ENCODE data around the gene PHTF1.
A peak's percentile ranks its signal among the peaks of the same experiment; 100 is the strongest.
"Not testable (repeated sequence)": the region's sequence is repeated elsewhere in the genome, so short reads cannot be mapped to it uniquely, and the experiment has no call there.

The PHTF1 gene

DNA sequence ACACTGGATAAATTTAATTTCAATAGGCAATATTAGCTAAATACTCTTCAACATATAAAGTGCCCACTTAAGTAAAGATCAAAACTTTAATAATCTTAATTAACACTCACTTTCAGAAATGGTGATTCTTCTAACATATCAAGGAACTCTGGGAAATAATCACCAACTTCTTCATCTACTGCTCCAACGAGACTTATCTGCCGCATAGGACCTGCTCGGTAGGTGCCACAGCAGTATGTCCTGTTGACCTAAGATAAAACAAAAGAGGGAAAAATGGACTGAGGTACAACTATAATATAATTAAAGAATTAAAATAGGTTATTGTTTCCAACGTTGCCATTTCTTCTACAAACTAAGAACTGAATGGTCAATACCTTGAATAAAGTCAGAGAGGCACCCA, 18.3 kb upstream of the PHTF1 start:
- DNase-seq (ENCODE audit: low spot score), result no peak

DNA sequence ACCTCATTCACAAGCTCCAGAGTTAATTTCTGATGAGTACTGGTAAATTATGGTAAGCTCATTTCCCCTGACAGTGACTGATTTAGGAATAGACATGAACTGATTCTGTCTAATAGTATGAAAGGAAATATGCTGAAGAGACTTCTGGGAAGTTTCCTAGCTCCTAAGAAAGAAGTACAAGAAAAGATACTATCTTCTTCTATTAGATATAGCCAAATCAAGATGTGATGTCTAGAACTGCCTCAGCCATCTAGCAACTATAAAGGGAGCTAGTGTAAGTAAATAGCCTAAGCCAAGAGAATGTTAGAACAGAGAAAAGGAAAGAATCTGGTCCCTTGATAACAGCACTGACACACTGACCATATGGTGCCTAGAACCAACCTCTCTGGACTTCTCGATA, 10.7 kb upstream of the PHTF1 start:
- no peak for DNase-seq (ENCODE audit: low spot score)

DNA sequence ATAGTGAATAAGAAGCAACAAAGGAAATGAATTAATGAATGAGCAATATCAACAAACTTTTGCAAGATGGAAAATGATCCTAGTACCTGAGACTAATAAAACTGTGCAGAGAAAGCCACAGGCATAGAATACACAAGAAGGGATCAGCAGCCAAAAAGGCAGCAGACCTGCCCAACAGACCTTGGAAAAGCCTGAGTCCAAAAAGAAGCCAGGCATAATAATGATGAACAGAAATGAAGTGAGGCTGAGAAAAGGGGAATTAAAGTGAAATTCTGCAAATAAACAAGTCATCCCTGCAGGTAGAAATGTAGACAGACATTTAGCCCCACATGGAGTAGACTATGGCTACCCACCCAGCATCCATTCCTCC, 10.3 kb upstream of the PHTF1 start:
- no peak for DNase-seq (ENCODE audit: low spot score)

DNA sequence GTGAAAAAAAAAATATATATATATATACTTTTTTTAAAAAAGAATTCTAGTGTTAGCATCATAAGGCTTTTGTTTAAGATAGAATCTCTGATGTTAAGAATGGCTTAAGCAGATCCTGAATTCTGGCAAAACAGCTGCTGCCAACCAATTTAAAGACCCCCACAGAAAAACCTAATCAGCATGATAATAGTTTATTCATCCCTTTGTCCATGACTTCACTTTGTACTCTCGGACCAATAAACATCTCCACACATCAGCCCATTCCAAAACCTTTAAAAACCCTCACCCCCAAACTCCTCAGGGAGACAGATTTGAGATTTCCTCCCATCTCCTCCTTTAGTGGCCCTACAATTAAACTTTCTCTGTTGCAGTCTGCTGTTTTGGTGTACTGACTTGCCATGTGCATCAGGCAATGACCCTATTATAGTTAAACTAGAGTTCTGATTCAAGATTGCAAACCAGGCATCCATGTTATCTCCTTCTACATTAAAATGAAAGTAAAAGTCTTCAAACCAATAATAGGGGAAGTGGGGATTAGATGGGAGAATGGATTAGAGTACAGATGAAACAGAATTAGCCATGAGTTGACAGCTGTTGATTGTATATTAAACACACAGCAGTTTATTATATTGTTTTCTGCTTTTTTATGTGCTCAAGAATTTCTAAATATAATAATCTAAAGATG, 9.8 kb upstream of the PHTF1 start:
- no peak for DNase-seq (ENCODE audit: low spot score)

DNA sequence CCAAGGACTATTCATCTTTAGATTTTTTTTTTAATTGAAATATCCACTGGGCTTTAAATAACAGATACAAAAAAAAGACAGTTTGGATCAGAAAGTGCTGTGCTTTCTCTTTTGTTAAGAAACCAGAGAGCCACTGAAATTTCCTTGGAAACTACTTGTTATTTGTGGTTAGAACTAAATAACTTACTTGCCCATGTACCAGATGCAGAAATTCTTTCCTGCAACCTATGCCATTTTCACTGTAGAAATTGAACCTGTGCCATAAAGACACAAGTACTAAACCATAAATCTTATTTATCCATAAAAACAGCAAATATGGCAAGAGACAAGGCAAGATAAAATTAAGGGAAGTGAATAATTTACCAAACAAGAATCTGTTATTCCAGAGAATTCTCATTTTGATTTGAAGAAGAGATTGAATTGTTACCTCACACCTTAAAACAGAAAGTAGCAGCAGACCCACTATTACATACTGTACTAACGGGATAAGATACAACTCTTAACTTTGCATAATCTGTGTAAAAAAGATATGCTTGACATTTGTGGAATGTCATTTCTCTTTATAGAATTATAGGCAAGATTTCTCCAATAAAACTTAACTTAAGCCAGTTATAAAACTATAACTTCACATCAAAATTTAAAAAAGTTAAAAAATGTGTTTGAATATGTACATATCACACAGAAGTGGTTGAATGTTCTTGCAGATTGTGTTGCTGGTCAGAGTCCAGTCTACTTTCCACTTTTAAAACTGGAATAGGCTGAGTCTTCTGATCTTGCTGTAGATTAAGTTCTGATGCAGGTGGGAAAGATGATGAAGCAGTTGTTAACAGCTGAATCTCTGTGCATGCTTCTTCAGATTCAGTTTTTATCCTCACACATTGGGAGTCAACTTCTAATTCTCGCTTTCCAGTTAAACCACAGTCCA, 6.3 kb upstream of the PHTF1 start:
- no peak for DNase-seq (ENCODE audit: low spot score)

DNA sequence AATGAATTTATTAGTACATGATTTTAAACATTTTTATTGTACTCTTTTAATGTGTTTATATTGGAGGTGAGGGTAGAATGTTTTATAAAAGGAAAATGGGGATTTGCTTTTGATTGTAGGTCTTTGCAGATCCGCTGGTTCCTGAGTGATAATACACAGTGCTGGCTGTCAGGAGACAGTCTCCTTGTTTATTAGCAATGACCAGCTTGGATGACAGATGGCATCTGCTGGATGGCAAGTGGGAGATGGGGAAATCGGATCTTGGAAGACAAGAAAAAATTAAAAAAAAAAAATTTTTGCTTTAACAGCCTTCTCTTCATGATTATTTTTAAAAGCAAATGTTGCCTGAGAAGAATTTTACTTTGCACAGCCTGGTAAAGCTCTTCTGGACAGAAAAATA, 4.4 kb upstream of the PHTF1 start:
- DNase-seq (ENCODE audit: low spot score), result no peak

DNA sequence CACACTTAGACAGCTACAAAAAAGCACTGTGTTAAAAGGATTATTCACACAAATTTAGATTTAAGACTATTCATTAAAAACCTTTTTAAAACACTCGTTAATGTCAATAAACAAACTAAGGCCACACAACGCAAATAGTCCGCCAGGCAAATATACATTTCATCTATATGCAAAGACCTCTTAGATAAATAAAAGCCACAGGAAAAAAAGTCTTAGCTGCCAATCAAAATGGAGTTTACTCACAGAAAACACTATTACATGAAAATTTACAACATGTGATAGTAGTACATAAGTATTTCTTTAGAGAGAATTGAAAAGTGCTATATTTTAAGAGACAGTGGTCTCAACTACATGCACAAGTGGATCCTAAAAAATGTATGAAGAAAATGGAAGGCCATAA, 2.7 kb upstream of the PHTF1 start:
- DNase-seq (ENCODE audit: low spot score), result no peak

DNA sequence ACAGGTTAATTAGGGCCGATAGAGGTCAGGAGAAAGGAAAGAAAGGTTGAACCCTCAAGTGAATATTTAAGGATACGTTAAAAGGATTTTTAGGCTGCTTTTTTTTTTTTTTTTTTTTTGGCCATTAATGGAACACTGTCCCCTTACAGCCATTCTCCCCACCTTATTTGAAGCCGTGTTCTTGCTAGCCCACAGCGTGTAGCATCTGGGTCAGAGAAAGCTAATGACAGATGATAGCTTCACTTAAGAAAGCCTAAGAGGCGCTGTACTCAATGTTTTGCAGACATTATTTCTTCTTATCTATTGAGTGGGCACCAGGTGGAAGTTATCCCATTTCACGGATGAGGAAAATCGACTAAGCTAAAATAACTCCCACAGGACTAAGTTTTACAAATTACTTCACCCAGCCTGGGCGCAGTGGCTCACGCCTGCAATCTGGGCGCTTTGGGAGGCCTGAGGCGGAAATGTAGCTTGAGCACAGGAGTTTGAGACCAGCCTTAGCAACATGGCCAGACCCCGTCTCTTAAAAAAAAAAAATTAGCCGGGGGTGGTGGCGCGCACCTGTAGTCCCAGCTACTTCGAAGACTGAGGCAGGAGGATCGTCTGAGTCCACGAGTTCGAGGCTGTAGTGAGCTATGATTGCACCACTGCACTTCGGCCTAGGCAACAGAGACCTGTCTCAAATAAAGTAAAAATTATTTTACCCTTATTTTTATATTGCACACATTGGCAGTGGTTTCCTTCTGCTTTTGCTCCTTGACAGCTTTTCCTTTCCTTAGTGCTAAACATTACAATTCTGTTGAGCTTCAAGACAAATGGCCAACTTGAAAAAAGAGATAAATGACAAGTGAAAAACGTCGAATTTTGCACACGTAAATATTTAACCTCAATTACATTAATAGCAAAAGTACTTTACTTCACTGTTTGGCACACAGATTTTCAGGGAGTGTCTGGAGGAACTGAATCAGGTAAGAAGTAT, 1.1 kb upstream of the PHTF1 start:
- DNase-seq (ENCODE audit: low spot score), result peak; percentile 32

DNA sequence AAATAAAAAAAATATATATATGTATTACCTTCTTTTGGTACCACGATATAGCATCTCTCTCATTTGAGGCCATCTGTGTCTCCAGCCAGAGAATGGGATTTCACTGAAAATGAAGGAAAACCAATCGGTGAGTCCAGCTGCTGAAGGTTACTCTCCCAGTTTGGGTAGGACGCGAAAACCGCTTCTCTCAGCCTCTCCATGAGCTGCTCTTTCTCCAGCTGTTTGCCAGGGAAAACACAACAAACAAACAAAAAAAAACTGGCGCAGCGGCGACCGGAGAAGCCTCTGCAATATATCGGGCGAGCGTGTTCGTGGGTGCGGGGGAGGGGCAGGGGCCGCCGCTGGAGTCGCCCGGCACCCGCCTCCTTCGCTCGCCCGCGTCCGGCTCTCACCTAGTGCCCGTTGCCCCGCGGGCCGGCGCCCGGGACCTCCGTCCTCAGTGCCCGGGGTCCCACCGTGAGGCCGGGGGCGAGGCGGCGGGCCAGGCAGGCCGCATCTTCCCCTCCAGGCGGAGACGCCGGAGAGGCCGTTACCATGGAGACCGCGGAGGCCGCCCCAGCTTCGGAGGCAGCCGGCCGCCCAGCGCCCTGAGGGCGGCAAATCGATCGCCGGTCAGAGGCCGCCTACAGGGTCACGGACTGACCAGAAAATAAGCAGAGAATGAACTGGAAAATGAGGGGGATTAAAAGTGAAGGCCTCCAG, 504 bp downstream of the PHTF1 start:
- DNase-seq (ENCODE audit: low spot score), result peak; percentile 73

DNA sequence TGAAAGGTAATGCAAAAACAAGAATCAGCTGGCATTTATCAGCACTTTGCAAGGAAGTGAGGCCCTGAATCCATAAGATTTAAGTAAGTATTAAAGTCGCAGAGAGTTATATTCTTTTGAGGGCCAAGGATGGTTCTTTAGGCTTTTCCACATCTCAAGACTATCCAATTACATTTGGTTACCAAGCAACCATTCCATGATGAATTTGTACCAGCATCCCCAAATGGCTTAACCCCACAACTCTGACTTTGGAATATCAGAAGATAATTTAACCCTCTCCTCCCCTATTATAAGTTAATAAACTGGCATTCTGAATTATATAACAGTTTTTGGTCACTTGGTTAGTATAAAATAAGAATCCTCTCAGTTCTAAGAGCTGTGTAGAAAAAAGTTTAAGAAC, 2.8 kb downstream of the PHTF1 start:
- no peak for DNase-seq (ENCODE audit: low spot score)

DNA sequence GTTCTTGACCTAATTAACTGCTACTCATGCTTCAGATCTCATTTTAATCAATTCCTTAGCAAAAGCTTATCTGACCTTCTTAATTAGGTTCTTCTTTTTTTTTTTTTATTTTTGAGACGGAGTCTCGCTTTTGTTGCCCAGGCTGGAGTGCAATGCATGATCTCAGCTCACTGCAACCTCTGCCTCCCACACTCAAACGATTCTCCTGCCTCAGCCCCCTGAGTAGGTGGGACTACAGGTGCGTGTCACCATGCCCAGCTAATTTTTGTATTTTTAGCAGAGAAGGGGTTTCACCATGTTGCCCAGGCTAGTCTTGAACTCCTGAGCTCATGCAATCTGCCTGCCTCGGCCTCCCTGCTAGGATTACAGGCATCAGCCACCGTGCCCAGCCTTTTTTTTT, 6.0 kb downstream of the PHTF1 start:
- not testable (repeated sequence) for DNase-seq (ENCODE audit: low spot score)

DNA sequence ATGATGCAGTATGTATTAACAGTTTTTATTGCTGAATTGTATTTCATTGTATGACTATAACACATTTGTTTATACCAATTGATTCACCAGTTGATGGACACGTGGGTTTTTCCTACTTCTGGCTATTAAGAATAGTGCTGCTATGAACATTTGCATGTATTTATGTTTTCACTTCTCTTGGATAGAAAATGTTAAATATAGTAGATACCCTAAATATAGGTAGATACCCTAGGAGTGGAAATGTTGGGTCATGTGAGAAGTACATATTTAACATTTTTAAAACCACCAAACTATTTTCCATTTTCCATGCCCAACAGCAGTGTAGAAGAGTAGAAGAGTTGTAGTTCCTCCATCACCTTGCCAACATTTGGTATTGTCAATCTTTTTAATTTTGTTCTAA, 7.8 kb downstream of the PHTF1 start:
- DNase-seq (ENCODE audit: low spot score), result no peak

DNA sequence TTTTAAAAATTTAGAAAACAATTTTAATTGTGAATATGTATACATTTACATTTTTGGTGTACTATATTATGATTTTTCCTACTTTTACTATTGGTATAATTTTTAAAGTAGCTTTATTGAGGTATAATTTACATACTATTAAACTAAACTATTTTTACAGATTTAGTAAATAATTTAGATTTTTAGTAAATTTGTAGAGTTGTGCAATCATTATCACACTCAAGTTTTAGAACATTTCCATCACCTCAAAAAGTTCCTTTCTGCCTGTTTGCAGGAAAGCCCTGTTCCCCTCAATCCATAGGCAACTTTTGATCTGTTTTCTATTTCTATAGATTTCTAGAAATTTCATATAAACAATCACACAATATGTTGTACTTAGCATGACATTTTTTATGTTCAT, 8.2 kb downstream of the PHTF1 start:
- no peak for DNase-seq (ENCODE audit: low spot score)

DNA sequence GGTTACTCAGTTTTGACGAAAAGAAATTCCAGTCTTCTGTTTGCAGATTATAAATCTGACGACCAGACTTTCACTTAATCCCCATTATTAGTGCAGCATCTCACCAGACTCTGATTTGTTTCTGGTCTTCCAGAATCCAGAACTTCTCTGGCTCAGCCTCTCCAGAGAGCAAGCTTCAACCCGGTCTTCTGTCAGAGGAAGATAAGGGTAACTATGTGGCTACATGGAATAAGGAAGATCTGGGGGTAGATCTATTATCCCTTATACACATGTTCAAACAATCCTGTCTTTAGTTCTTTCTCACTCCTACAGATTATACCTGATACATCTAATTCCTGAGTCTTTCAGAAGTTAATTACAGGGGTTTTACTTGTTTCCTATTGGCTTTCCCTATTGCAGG, 9.9 kb downstream of the PHTF1 start:
- no peak for DNase-seq (ENCODE audit: low spot score)

DNA sequence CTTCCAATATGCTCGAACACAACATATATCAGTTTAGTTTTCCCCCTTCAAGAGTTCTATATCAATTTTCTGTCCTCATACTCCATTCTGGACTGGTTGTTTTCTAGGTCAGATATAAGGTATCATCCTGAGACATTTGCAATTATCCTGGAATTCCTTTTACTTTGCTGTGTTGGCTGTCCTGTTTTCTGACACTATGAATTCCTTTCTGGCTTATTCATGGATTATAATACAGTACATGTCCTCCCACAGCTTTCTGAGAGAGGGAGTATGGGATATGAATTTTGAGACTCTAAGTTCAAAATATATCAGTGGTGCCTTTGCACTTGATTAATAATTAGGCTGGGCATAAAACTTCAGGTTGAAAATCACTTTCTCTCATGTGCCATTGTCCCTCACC, 11.9 kb downstream of the PHTF1 start:
- DNase-seq (ENCODE audit: low spot score), result no peak

DNA sequence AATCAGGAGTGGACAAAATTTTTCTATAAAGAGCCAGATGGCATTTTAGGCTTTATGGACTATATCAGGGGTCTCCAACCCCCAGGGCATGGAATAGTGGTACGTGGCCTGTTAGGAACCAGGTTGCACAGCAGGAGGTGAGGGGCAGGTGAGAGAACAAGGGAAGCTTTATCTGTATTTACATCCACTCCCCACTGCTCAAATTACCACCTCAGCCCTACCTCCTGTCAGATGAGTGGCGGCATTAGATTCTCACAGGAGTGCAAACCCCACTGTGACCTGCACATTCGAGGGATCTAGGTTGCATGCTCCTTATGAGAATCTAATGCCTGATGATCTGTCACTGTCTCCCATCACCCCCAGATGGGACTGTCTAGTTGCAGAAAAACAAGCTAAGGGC, 13.9 kb downstream of the PHTF1 start:
- DNase-seq (ENCODE audit: low spot score), result no peak

DNA sequence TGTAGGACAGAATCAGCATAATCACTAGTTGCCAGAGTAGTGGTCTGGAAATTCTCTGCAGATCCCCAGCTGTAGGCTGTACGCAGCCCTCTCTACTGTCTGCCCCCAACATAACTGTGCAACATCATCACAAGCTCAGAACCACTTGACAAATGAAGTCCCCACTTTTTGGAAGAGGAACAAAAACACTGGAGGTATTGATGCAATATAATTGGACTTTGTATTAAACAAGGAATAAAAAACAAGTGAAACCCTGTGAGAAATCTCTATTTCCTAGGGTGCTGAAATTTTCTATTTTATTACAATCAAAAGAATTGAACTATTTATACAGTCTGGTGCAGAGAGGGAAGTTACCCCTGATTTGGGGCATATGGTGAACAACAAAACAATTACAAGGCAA, 15.2 kb downstream of the PHTF1 start:
- DNase-seq (ENCODE audit: low spot score), result no peak

DNA sequence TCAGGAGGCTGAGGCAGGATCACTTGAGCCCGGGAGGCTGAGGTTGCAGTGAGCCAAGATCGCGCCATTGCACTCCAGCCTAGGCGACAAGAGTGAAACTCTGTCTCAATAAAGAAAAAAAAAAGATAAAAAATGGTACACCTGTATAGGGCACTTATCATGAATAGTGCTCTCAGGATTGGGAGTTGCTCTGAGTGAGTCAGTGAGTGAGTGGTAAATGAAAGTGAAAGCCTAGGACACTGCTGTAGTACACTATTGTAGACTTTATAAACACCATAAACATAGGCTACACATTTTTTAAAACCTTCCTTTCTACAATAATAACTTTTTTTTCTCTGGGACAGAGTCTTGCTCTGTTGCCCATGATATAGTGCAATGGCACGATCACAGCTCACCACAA, 16.8 kb downstream of the PHTF1 start:
- DNase-seq (ENCODE audit: low spot score), result no peak

DNA sequence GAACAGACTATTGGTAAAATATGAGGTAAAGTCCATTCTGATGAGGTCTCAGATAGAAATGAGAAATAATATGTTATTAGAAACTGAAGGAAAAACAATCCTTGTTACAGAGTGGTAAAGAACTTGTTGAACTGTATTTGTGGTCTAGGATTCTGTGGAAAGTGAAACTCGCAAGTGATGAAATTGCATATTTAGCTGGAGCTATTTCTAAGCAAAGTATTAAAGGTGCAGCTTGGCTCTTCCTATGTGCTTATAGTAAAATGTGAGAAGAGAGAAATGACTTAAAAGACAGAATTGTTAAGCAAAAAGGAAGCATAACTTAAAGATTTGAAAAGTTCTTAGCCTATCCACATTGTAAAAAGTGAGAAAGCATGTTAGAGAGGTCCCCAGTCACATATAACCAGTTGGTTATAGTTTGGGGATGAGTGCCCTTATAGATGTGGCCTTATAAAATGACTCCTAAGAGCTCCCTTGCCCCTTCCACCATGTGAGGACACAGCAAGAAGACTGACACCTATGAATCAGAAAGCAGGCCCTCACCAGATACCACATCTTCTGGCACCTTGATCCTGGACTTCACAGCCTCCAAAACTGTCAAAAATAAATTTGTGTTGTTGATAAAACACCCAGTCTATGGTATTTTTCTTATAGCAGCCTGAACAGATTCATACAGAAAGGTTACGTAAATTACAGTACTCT, 24.8 kb downstream of the PHTF1 start:
- DNase-seq (ENCODE audit: low spot score), result no peak

DNA sequence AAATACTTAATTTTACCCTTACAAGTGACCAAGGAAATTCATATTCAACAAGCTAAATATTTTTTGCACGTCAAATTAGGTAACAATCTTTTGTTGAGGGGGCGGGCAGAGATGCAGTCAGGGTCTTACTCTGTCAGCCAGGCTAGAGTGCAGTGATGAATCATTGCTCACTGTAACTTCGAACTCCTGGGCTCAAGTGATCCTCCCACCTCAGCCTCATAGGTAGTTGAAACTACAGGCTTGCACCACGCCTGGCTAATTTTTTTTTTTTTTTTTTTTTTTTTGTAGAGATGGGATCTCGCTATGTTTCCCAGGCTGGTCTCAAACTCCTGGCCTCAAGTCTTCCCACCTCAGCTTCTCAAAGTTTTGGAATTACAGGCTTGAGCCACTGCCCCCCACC, 26.5 kb downstream of the PHTF1 start:
- no peak for DNase-seq (ENCODE audit: low spot score)

DNA sequence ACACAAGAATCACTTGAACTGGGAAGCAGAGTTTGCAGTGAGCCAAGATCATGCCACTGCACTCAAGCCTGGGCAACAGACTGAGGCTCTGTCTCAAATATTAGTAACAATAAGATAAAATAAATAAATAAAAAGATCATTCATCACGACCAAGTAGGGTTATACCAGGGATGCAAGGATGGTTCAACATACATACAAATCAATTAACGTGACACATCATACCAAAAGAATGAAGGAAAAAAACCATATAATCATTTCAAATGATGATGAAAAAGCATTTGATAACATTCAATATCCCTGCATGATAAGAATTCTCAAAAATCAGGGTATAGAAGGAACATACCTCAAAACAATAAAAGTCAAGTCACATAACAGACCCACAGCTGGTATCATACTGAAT, 38.3 kb downstream of the PHTF1 start:
- DNase-seq (ENCODE audit: low spot score), result no peak
